KMS-11 (cell line): Measurements from ENCODE around the gene SMURF1.

Experiments used
- H2AFZ ChIP-seq: fragments of 200-600 bp; sonication (generic); 2 replicates; pipeline ENCODE4 v1.6.1; 2016; ENCODE audit warnings: antibody characterized with exemption, mixed run types, low read depth
- H3K27ac ChIP-seq: fragments of 200-600 bp; sonication (generic); 2 replicates; pipeline ENCODE4 v1.6.1; 2016; ENCODE audit warnings: mild to moderate bottlenecking, mixed run types
- H3K27me3 ChIP-seq: fragments of 200-600 bp; sonication (generic); 2 replicates; pipeline ENCODE4 v1.6.1; 2017; ENCODE audit warnings: mild to moderate bottlenecking, low read depth, mixed run types, moderate library complexity; ENCODE audit not compliant: insufficient read depth
- H3K36me3 ChIP-seq: fragments of 200-600 bp; sonication (generic); 2 replicates; pipeline ENCODE4 v1.6.1; 2017; ENCODE audit warnings: mild to moderate bottlenecking, mixed run types; ENCODE audit not compliant: insufficient read depth
- H3K4me1 ChIP-seq: fragments of 200-600 bp; sonication (generic); 2 replicates; pipeline ENCODE4 v1.6.1; 2016; ENCODE audit warnings: mild to moderate bottlenecking, low read depth, mixed run types; ENCODE audit not compliant: poor library complexity, severe bottlenecking
- H3K4me2 ChIP-seq: fragments of 200-600 bp; sonication (generic); 2 replicates; pipeline ENCODE4 v1.7.0; 2016; ENCODE audit warnings: mild to moderate bottlenecking, mixed run types
- H3K4me3 ChIP-seq: fragments of 200-600 bp; sonication (generic); IDR thresholded peaks from 2 replicates; pipeline ENCODE4 v1.6.1; 2017; ENCODE audit warnings: low read depth, low read length, mixed read lengths; ENCODE audit not compliant: insufficient read depth
- H3K79me2 ChIP-seq: fragments of 200-600 bp; sonication (generic); 2 replicates; pipeline ENCODE4 v1.6.1; 2016; ENCODE audit warnings: low read depth, mixed run types; ENCODE audit not compliant: insufficient read depth
- H3K9ac ChIP-seq: fragments of 200-600 bp; sonication (generic); 2 replicates; pipeline ENCODE4 v1.6.1; 2016; ENCODE audit warnings: mild to moderate bottlenecking, mixed run types
- H4K20me1 ChIP-seq: fragments of 200-600 bp; sonication (generic); 2 replicates; pipeline ENCODE4 v1.6.1; 2016; ENCODE audit warnings: mild to moderate bottlenecking, mixed run types; ENCODE audit not compliant: insufficient read depth
- CTCF ChIP-seq: fragments of 200-600 bp; sonication (generic); conservative IDR thresholded peaks from 2 replicates; pipeline ENCODE4 v1.6.1; 2017; ENCODE audit warnings: low read depth, mild to moderate bottlenecking, antibody characterized with exemption, low read length, moderate library complexity, mixed read lengths

The SMURF1 gene

DNA sequence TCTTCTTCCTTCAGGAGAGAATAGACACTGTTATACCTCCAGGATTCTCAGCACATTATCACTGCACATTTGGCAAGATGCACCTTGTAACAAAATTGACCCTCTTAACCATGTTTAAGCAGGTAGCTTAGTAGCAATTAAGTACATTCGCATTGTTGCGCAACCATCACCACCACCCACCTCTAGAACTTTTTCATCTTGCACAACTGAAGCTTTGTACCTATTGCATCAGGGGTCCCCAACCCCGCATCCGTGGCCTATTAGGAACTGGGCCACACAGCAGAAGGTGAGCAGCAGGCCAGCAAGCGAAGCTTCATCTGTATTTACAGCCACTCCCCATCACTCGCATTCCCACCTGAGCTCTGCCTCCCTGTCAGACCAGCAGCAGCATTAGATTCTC, 29.9 kb upstream of the SMURF1 start:
- no peak overlapping the region for H3K27ac ChIP-seq
- no peak overlapping the region for H3K9ac ChIP-seq
- H2AFZ ChIP-seq, result no peak overlapping the region
- H4K20me1 ChIP-seq, result no peaks in the 10 kb centered on the region
- no peaks in the 10 kb centered on the region for H3K27me3 ChIP-seq
- no peak overlapping the region for H3K4me3 ChIP-seq
- no peaks in the 10 kb centered on the region for H3K36me3 ChIP-seq
- no peak overlapping the region for H3K4me2 ChIP-seq
- no peaks in the 10 kb centered on the region for H3K4me1 ChIP-seq
- no peak for TF ChIP-seq CTCF
- H3K79me2 ChIP-seq, result no peaks in the 10 kb centered on the region

DNA sequence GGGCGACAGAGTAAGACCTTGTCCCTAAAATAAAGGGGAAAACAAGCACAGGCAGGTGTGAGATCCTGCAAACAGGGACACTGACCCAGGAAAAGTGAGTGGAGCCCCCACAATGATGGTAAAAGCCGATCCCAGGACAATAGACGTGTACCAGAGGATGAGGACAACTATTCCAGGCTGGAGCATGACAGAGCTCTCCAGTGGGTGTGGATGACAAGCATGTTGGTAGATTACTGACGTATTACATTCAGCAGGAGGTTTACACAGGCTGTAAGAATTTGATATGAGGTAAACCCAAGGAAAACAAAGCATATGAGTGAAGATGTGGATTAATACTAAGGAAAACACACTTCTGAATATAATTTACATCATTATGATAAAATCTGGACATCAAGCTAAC, 27.8 kb upstream of the SMURF1 start:
- Histone ChIP-seq H3K79me2 (no peaks in the 10 kb centered on the region), H3K4me2 (no peak overlapping the region), H2AFZ (no peak overlapping the region), H3K4me1 (no peaks in the 10 kb centered on the region), H4K20me1 (no peaks in the 10 kb centered on the region), H3K9ac (no peak overlapping the region), H3K36me3 (no peaks in the 10 kb centered on the region), H3K27me3 (no peaks in the 10 kb centered on the region), H3K27ac (no peak overlapping the region), H3K4me3 (no peak overlapping the region)
- no peak for TF ChIP-seq CTCF

DNA sequence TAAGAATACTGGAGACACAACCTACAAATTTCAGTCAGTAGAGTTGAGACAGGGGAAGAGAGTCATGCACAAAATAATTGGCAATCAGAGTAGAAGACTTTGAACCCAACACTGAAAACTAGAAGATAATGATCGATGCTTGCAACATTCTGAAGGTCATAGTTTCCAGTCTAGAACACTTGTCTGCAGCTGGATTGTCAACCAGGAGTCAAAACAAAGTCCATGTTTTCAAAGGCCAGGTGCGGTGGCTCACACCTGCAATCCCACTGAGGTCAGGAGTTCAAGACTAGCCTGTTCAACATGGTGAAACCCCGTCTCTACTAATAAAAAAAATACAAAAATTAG, 26.8 kb upstream of the SMURF1 start:
- Histone ChIP-seq H3K4me2 (no peak overlapping the region), H3K9ac (no peak overlapping the region), H3K4me3 (no peak overlapping the region), H4K20me1 (no peaks in the 10 kb centered on the region), H3K36me3 (no peaks in the 10 kb centered on the region), H3K79me2 (no peaks in the 10 kb centered on the region), H3K27me3 (no peaks in the 10 kb centered on the region), H3K4me1 (no peaks in the 10 kb centered on the region), H2AFZ (no peak overlapping the region), H3K27ac (no peak overlapping the region)
- no peak for TF ChIP-seq CTCF

DNA sequence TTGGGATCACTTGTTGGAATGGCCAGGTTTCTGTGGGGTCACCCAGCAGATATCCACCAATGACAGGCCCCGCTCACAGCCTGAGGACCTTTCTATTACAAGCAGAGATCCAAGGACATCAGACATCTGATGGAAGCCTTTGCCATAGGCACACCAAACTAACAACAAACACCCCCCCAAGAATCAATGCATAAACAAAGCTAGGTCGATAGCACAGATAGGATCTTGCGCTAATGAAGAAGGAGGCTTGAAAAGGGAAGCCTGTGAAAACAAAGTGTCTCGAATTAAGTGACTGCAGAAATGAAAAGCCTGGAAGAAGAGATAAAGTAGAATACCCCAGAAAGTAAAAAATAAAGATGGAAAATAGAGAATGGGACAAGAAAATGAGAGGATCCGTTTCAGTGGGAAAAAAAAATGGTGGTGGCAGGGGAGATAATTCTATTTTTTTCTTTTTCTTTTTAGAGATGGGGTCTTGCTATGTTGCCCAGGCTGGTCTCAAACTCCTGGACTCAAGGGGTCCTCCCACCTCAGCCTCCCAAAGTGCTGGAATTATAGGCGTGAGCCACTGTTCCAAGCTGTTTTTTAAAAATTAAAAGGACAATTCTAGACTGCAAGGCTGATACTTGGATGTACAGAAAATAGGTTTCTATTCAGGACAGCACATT, 26.3 kb upstream of the SMURF1 start:
- H4K20me1 ChIP-seq, result no peaks in the 10 kb centered on the region
- H3K4me2 ChIP-seq, result no peak overlapping the region
- H3K27ac ChIP-seq, result no peak overlapping the region
- no peaks in the 10 kb centered on the region for H3K27me3 ChIP-seq
- no peaks in the 10 kb centered on the region for H3K79me2 ChIP-seq
- no peak overlapping the region for H3K9ac ChIP-seq
- H3K4me3 ChIP-seq, result no peak overlapping the region
- H2AFZ ChIP-seq, result no peak overlapping the region
- H3K36me3 ChIP-seq, result no peaks in the 10 kb centered on the region
- TF ChIP-seq CTCF, result no peak
- H3K4me1 ChIP-seq, result no peaks in the 10 kb centered on the region

GRCh38 chr7:99167072-99167471, 23.2 kb upstream of the SMURF1 start:
- no peaks in the 10 kb centered on the region for H4K20me1 ChIP-seq
- no peak for TF ChIP-seq CTCF
- H3K27me3 ChIP-seq, result no peaks in the 10 kb centered on the region
- no peaks in the 10 kb centered on the region for H3K79me2 ChIP-seq
- no peaks in the 10 kb centered on the region for H3K4me1 ChIP-seq
- H3K27ac ChIP-seq, result no peak overlapping the region
- H3K4me3 ChIP-seq, result no peak overlapping the region
- H3K9ac ChIP-seq, result no peak overlapping the region
- no peaks in the 10 kb centered on the region for H3K36me3 ChIP-seq
- no peak overlapping the region for H2AFZ ChIP-seq
- no peak overlapping the region for H3K4me2 ChIP-seq
